Hepatocyte (in vitro differentiated cells): Measurements from ENCODE around the gene CDH12.

Experiments
- CTCF ChIP-seq: fragments of 200-600 bp; sonication (generic); IDR thresholded peaks from 2 replicates; pipeline ENCODE4 v1.5.1; 2016; ENCODE audit warnings: antibody characterized with exemption, mild to moderate bottlenecking; ENCODE audit not compliant: poor library complexity
- EZH2 ChIP-seq: fragments of 200-600 bp; sonication (generic); IDR thresholded peaks from 2 replicates; pipeline ENCODE4 v1.6.1; 2016; ENCODE audit warnings: antibody characterized with exemption, mild to moderate bottlenecking, borderline replicate concordance

- no peak for TF ChIP-seq CTCF
- no peak for TF ChIP-seq EZH2
Measured at GRCh38 chr5:21847300-21847699, 1005.8 kb downstream of the CDH12 start.
